ENCODE data around the gene GASK1B. TPM values are rescaled to one million over a fixed set of nuclear protein-coding genes. Genes with fewer than 3 reads are reported as not detected.

Gene GASK1B
- total and polyA plus RNA-seq, 2 donors (not counting 3 experiments of a cell fraction or from before 2014, with no cell fraction given): 160 to 235 TPM

DNA sequence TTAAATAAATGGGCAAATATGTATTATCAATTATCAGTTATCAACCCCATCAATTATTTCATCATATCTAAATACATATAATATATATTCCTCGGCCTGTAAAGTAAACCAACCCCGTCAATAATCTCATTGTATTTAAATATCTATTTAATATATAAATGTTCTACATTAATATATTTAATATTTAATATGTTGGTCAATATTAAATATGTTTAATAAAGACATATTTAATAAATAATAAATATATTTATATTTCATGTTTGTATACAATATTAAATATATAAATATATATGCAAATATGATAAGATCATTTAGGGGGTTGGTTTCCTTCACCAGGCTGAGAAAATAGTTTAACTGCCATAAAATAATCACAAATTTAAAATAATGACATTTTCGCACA, 31.1 kb upstream of the GASK1B start:
- Histone ChIP-seq H3K4me3 (replicated peaks in 1 of 3; ENCODE audit: insufficient read depth in 1 of 3, low read depth in 1 of 3, low read length in 3 of 3) (no peak overlapping the region), H3K9me1 (replicated peaks; ENCODE audit: control insufficient read depth, extremely low read depth, insufficient read depth, low read length) (no peaks in the 10 kb centered on the region), H3K27ac (ENCODE audit: insufficient read depth, low read depth, low read length) (no peak overlapping the region), H3K9ac (replicated peaks; ENCODE audit: extremely low read depth, insufficient read depth, low read length) (no peak overlapping the region), H3K79me2 (ENCODE audit: control insufficient read depth, insufficient read depth, low read length) (no peaks in the 10 kb centered on the region), H4K20me1 (replicated peaks; ENCODE audit: control insufficient read depth, extremely low read depth, insufficient read depth, low read length) (no peaks in the 10 kb centered on the region), H3K4me1 (ENCODE audit: control insufficient read depth, extremely low read depth, insufficient read depth, low read length) (no peaks in the 10 kb centered on the region), H3K9me3 (replicated peaks; ENCODE audit: control insufficient read depth, insufficient read depth, low read length) (no peaks in the 10 kb centered on the region), H3K36me3 (ENCODE audit: control insufficient read depth in 2 of 2, extremely low read depth in 1 of 2, insufficient read depth in 2 of 2, low read length in 2 of 2) (peaks cover 5% of the 10 kb centered on the region in 2 experiments), H2AFZ (ENCODE audit: low read depth, low read length) (no peak overlapping the region), H3K4me2 (ENCODE audit: insufficient read depth, low read length) (no peak overlapping the region), H3K27me3 (ENCODE audit: control insufficient read depth in 2 of 2, insufficient read depth in 2 of 2, low read length in 2 of 2) (no peaks in the 10 kb centered on the region)
- BruUV-seq (replicated peaks): no TSS peak
- TF ChIP-seq POLR2AphosphoS5 (IDR thresholded peaks at IDR 0.05; ENCODE audit: insufficient read depth, low read depth, low read length) (no peak), POLR2A (IDR thresholded peaks at IDR 0.05; ENCODE audit: low read depth, low read length) (no peak), FOS (IDR thresholded peaks at IDR 0.05; ENCODE audit: borderline replicate concordance, insufficient read depth, low read length) (no peak), JUN (IDR thresholded peaks at IDR 0.05; ENCODE audit: borderline replicate concordance, insufficient read depth, insufficient read length, low read depth) (no peak), MYC (IDR thresholded peaks at IDR 0.05; ENCODE audit: low read depth, low read length) (no peak), EZH2 (IDR thresholded peaks at IDR 0.05; ENCODE audit: borderline replicate concordance, low read depth, low read length, severe bottlenecking) (no peak), GATA2 (IDR thresholded peaks at IDR 0.05; ENCODE audit: insufficient read depth, insufficient read length, low read depth, low read length) (no peak)
- TF ChIP-seq, protein P1, sequence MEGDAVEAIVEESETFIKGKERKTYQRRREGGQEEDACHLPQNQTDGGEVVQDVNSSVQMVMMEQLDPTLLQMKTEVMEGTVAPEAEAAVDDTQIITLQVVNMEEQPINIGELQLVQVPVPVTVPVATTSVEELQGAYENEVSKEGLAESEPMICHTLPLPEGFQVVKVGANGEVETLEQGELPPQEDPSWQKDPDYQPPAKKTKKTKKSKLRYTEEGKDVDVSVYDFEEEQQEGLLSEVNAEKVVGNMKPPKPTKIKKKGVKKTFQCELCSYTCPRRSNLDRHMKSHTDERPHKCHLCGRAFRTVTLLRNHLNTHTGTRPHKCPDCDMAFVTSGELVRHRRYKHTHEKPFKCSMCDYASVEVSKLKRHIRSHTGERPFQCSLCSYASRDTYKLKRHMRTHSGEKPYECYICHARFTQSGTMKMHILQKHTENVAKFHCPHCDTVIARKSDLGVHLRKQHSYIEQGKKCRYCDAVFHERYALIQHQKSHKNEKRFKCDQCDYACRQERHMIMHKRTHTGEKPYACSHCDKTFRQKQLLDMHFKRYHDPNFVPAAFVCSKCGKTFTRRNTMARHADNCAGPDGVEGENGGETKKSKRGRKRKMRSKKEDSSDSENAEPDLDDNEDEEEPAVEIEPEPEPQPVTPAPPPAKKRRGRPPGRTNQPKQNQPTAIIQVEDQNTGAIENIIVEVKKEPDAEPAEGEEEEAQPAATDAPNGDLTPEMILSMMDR (IDR thresholded peaks at IDR 0.05; ENCODE audit: extremely low read depth in 1 of 2, insufficient read depth in 1 of 2, low read depth in 1 of 2, low read length in 2 of 2): no peak
- TF ChIP-seq, protein P2, sequence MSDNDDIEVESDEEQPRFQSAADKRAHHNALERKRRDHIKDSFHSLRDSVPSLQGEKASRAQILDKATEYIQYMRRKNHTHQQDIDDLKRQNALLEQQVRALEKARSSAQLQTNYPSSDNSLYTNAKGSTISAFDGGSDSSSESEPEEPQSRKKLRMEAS (IDR thresholded peaks at IDR 0.05; ENCODE audit: insufficient read depth, insufficient read length): no peak
- CTCF ChIA-PET: no interaction called here
- FAIRE-seq (no peak), DNase-seq (ENCODE audit: low read depth, low spot score) (no peak)
- intact Hi-C loops (cut with micrococcal nuclease): no loop called here
- dilution Hi-C loops (cut with MboI; ENCODE audit: extremely low pct_ligation_motif_present, low sequenced_read_pairs): no loop called here
- POLR2A ChIA-PET: no interaction called here
